ENCODE results near the gene FBXL20. TPM values are rescaled to one million over a fixed set of nuclear protein-coding genes. Genes with fewer than 3 reads are reported as not detected.
"Not testable (repeated sequence)": the region's sequence is repeated elsewhere in the genome, so short reads cannot be mapped to it uniquely, and the experiment has no call there.

The FBXL20 gene
- polyA plus RNA-seq, 6 donors from 2014 or later = 0.74 to 7.2 (median 4.0) TPM

GRCh38 chr17:39339272-39339671 is 62.2 kb downstream of the FBXL20 start:
- ATAC-seq (ENCODE audit: low read depth in 2 of 2) (no peak), DNase-seq (no peak)
- Mint-ChIP-seq H3K27me3 (no peaks in the 10 kb centered on the region), H3K27ac (no peak overlapping the region), H3K9me3 (no peaks in the 10 kb centered on the region), H3K4me3 (no peak overlapping the region), H3K4me1 (peaks cover 17 to 24% (median 24%) of the 10 kb centered on the region in 3 donors), H3K36me3 (peaks cover 0 to 5% of the 10 kb centered on the region in 2 donors)

GRCh38 chr17:39337649-39338048 is 63.8 kb downstream of the FBXL20 start:
- H3K27ac Mint-ChIP-seq; H3K36me3 Mint-ChIP-seq; ATAC-seq (ENCODE audit: low read depth in 2 of 2); H3K9me3 Mint-ChIP-seq; H3K27me3 Mint-ChIP-seq; H3K4me3 Mint-ChIP-seq; DNase-seq: not testable (repeated sequence)
- peaks cover 17 to 24% (median 24%) of the 10 kb centered on the region in 3 donors for H3K4me1 Mint-ChIP-seq

- ATAC-seq (ENCODE audit: low read depth in 2 of 2) = peak; percentile 47 to 63
- Mint-ChIP-seq H3K4me1 (peaks cover 21 to 32% (median 24%) of the 10 kb centered on the region in 3 donors), H3K9me3 (no peaks in the 10 kb centered on the region), H3K27ac (peak overlapping the region in 2 of 6 donors; percentile 4 to 49), H3K27me3 (no peaks in the 10 kb centered on the region), H3K4me3 (peak overlapping the region in 1 of 8 donors; percentile 61), H3K36me3 (peaks cover 0 to 5% of the 10 kb centered on the region in 2 donors)
- DNase-seq = no peak
Observed at GRCh38 chr17:39335704-39336223, 65.7 kb downstream of the FBXL20 start.

- H3K27ac Mint-ChIP-seq; ATAC-seq (ENCODE audit: low read depth in 2 of 2); H3K36me3 Mint-ChIP-seq; H3K9me3 Mint-ChIP-seq; H3K4me3 Mint-ChIP-seq; DNase-seq; H3K27me3 Mint-ChIP-seq: not testable (repeated sequence)
- H3K4me1 Mint-ChIP-seq = peaks cover 24 to 32% (median 24%) of the 10 kb centered on the region in 3 donors
Observed at GRCh38 chr17:39334008-39334744, 67.2 kb downstream of the FBXL20 start.

- Mint-ChIP-seq H3K9me3 (no peaks in the 10 kb centered on the region), H3K27ac (no peak overlapping the region), H3K27me3 (no peaks in the 10 kb centered on the region), H3K4me3 (no peak overlapping the region), H3K36me3 (peaks cover 0 to 5% of the 10 kb centered on the region in 2 donors), H3K4me1 (peaks cover 24 to 37% (median 24%) of the 10 kb centered on the region in 3 donors)
- DNase-seq (no peak), ATAC-seq (ENCODE audit: low read depth in 2 of 2) (no peak)
Observed at GRCh38 chr17:39332092-39332491, 69.3 kb downstream of the FBXL20 start.

- Mint-ChIP-seq H3K4me3 (no peak overlapping the region), H3K27ac (no peak overlapping the region), H3K27me3 (no peaks in the 10 kb centered on the region), H3K36me3 (no peaks in the 10 kb centered on the region), H3K4me1 (peaks cover 15 to 31% (median 18%) of the 10 kb centered on the region in 3 donors), H3K9me3 (no peaks in the 10 kb centered on the region)
- DNase-seq (no peak), ATAC-seq (ENCODE audit: low read depth in 2 of 2) (no peak)
Observed at GRCh38 chr17:39328815-39329214, 72.6 kb downstream of the FBXL20 start.

GRCh38 chr17:39327109-39327508 is 74.3 kb downstream of the FBXL20 start:
- peak overlapping the region in 1 of 6 donors; percentile 63 for H3K27ac Mint-ChIP-seq
- no peak for DNase-seq

GRCh38 chr17:39325528-39326240 is 75.7 kb downstream of the FBXL20 start:
- ATAC-seq (ENCODE audit: low read depth in 2 of 2) (peak; percentile 66 to 71), DNase-seq (no peak)
- no peaks in the 10 kb centered on the region for H3K27me3 Mint-ChIP-seq
- H3K9me3 Mint-ChIP-seq = no peaks in the 10 kb centered on the region
- peak overlapping the region in 4 of 6 donors; percentile 11 to 96 (median 62) for H3K27ac Mint-ChIP-seq
- H3K4me3 Mint-ChIP-seq = peak overlapping the region in 1 of 8 donors; percentile 25
- peaks cover 18 to 32% (median 26%) of the 10 kb centered on the region in 3 donors for H3K4me1 Mint-ChIP-seq
- no peaks in the 10 kb centered on the region for H3K36me3 Mint-ChIP-seq

More at GRCh38 chr17:39327109-39327508, 74.3 kb downstream of the FBXL20 start:
- H3K4me1 Mint-ChIP-seq = peaks cover 22 to 40% (median 26%) of the 10 kb centered on the region in 3 donors
- no peaks in the 10 kb centered on the region for H3K27me3 Mint-ChIP-seq
- no peaks in the 10 kb centered on the region for H3K36me3 Mint-ChIP-seq
- no peak overlapping the region for H3K4me3 Mint-ChIP-seq
- H3K9me3 Mint-ChIP-seq = no peaks in the 10 kb centered on the region
- ATAC-seq (ENCODE audit: low read depth in 2 of 2) = no peak

GRCh38 chr17:39318636-39319035 is 82.8 kb downstream of the FBXL20 start:
- no peaks in the 10 kb centered on the region for H3K27me3 Mint-ChIP-seq
- H3K27ac Mint-ChIP-seq = no peak overlapping the region
- DNase-seq = no peak

GRCh38 chr17:39306509-39307212 is 94.8 kb downstream of the FBXL20 start:
- Mint-ChIP-seq H3K36me3 (peaks cover 0 to 13% of the 10 kb centered on the region in 2 donors), H3K4me1 (peaks cover 12 to 33% (median 16%) of the 10 kb centered on the region in 3 donors), H3K9me3 (peaks cover 0 to 1% (median 0%) of the 10 kb centered on the region in 7 donors), H3K27me3 (no peaks in the 10 kb centered on the region), H3K4me3 (peak overlapping the region in 7 of 8 donors; percentile 5 to 68 (median 54)), H3K27ac (peak overlapping the region in 4 of 6 donors; percentile 40 to 88 (median 80))
- peak in 1 of 2 donors; percentile 43 for ATAC-seq (ENCODE audit: low read depth in 2 of 2)
- DNase-seq = no peak

More at GRCh38 chr17:39318636-39319035, 82.8 kb downstream of the FBXL20 start:
- Mint-ChIP-seq H3K36me3 (peaks cover 0 to 14% of the 10 kb centered on the region in 2 donors), H3K4me3 (no peak overlapping the region), H3K9me3 (no peaks in the 10 kb centered on the region), H3K4me1 (peaks cover 7 to 13% (median 8%) of the 10 kb centered on the region in 3 donors)
- no peak for ATAC-seq (ENCODE audit: low read depth in 2 of 2)

GRCh38 chr17:39305978-39306377 is 95.4 kb downstream of the FBXL20 start:
- H3K4me3 Mint-ChIP-seq = peak overlapping the region in 4 of 8 donors; percentile 5 to 68 (median 56)
- peaks cover 0 to 1% (median 0%) of the 10 kb centered on the region in 7 donors for H3K9me3 Mint-ChIP-seq
- ATAC-seq (ENCODE audit: low read depth in 2 of 2) (no peak), DNase-seq (no peak)
- no peaks in the 10 kb centered on the region for H3K27me3 Mint-ChIP-seq
- H3K27ac Mint-ChIP-seq = peak overlapping the region in 4 of 6 donors; percentile 64 to 83 (median 74)
- H3K36me3 Mint-ChIP-seq = peaks cover 0 to 16% of the 10 kb centered on the region in 2 donors
- H3K4me1 Mint-ChIP-seq = peaks cover 12 to 32% (median 16%) of the 10 kb centered on the region in 3 donors

GRCh38 chr17:39304188-39304587 is 97.2 kb downstream of the FBXL20 start:
- Mint-ChIP-seq H3K4me1 (peaks cover 12 to 32% (median 16%) of the 10 kb centered on the region in 3 donors), H3K9me3 (no peaks in the 10 kb centered on the region), H3K27me3 (no peaks in the 10 kb centered on the region), H3K4me3 (no peak overlapping the region), H3K36me3 (peaks cover 0 to 23% of the 10 kb centered on the region in 2 donors), H3K27ac (no peak overlapping the region)
- DNase-seq = no peak
- ATAC-seq (ENCODE audit: low read depth in 2 of 2) = no peak

GRCh38 chr17:39294060-39294459 is 107.4 kb downstream of the FBXL20 start:
- ATAC-seq (ENCODE audit: low read depth in 2 of 2) (no peak), DNase-seq (no peak)
- H3K36me3 Mint-ChIP-seq = peaks cover 0 to 8% of the 10 kb centered on the region in 2 donors
- H3K9me3 Mint-ChIP-seq = no peaks in the 10 kb centered on the region
- no peak overlapping the region for H3K27ac Mint-ChIP-seq
- H3K27me3 Mint-ChIP-seq = no peaks in the 10 kb centered on the region
- no peak overlapping the region for H3K4me3 Mint-ChIP-seq
- no peaks in the 10 kb centered on the region for H3K4me1 Mint-ChIP-seq

All from naive B cell (primary cell).